Spleen (tissue), 11 donors: ENCODE results near the gene CALML4. TPM values are rescaled to one million over a fixed set of nuclear protein-coding genes. Genes with fewer than 3 reads are reported as not detected.

ENCODE experiments used
- DNase-seq: peaks from one replicate; pipeline ENCODE4 v3.0.0-alpha.2; 2020
- H3K27ac ChIP-seq, 8 donors: fragments of 200-600 bp; sonication (generic) in 7 of 8; 1 replicate in 4 of 8; 2 replicates in 4 of 8; pipeline versions ENCODE4 v1.5.0 to v1.8.0; 2016 to 2021; ENCODE audit warnings: inconsistent platforms in 4 of 8, mild to moderate bottlenecking in 4 of 8, moderate library complexity in 1 of 8
- H3K27me3 ChIP-seq, 7 donors: fragments of 200-600 bp; sonication (generic) in 6 of 7; replicated peaks in 1 of 7; 1 replicate in 4 of 7; 2 replicates in 3 of 7; pipeline versions ENCODE4 v1.5.0 to v1.8.0; 2016 to 2021; ENCODE audit warnings: inconsistent platforms in 3 of 7, mild to moderate bottlenecking in 1 of 7
- H3K36me3 ChIP-seq, 6 donors: fragments of 200-600 bp; sonication (generic) in 5 of 6; 1 replicate in 4 of 6; 2 replicates in 2 of 6; pipeline versions ENCODE4 v1.5.0 to v1.8.0; 2016 to 2021; ENCODE audit warnings: inconsistent platforms in 2 of 6
- H3K4me1 ChIP-seq, 6 donors: fragments of 200-600 bp; sonication (generic) in 5 of 6; 1 replicate in 3 of 6; 2 replicates in 3 of 6; pipeline versions ENCODE4 v1.5.0 to v1.8.0; 2016 to 2021; ENCODE audit warnings: inconsistent platforms in 3 of 6
- H3K4me3 ChIP-seq, 8 donors: fragments of 200-600 bp; sonication (generic) in 7 of 8; 1 replicate in 4 of 8; 2 replicates in 4 of 8; pipeline versions ENCODE4 v1.5.0 to v1.8.0; 2016 to 2021; ENCODE audit warnings: inconsistent platforms in 4 of 8, mild to moderate bottlenecking in 4 of 8, moderate library complexity in 2 of 8
- H3K9me3 ChIP-seq, 8 donors: fragments of 200-600 bp; sonication (generic) in 7 of 8; 1 replicate in 4 of 8; 2 replicates in 4 of 8; pipeline versions ENCODE4 v1.5.0 to v1.8.0; 2016 to 2021; ENCODE audit warnings: inconsistent platforms in 4 of 8
- CTCF ChIP-seq, 11 experiments: fragments of 200-600 bp in 7 of 11; fragments of 450-650 bp in 4 of 11; sonication (generic) in 4 of 11; IDR thresholded peaks in 8 of 11; conservative IDR thresholded peaks in 3 of 11; 1 replicate in 7 of 11; 2 replicates in 4 of 11; pipeline versions ENCODE4 v1.4.0 to v1.8.0; 2016 to 2021; ENCODE audit warnings: antibody characterized with exemption in 11 of 11, inconsistent platforms in 4 of 11, mild to moderate bottlenecking in 1 of 11
- POLR2A ChIP-seq, 3 donors: fragments of 450-650 bp; IDR thresholded peaks; one replicate each; pipeline ENCODE4 v1.5.1; 2017; ENCODE audit warnings: antibody characterized with exemption in 3 of 3, mild to moderate bottlenecking in 1 of 3
- POLR2AphosphoS5 ChIP-seq, 3 donors: sonication (generic); formaldehyde crosslinking; IDR thresholded peaks; one replicate each; pipeline ENCODE4 v1.5.1; 2017; ENCODE audit warnings: antibody characterized with exemption in 3 of 3
- WGBS, 5 donors: extraction: QIAGEN DNeasy Blood & Tissue Kit in 3 of 5; methylation state at CpG; one replicate each; pipeline versions ENCODE4 v1.1.5 to v1.1.7; 2013 to 2018; 5-methylcytosine and 5-hydroxymethylcytosine counted together
- intact Hi-C: fragments of 100-400 bp; cut with DNase I; formaldehyde crosslinking; loops from one replicate; pipeline ENCODE4 v1.15.0; 2023; ENCODE audit warnings: low total_unique reads
- polyA plus RNA-seq, 3 donors: library from polyadenylated mRNA; stranded (reverse); fragments of 200-250 nt; gene quantifications; one replicate each; pipeline ENCODE4 v1.2.1, GENCODE V29; 2013
- total RNA-seq, 7 donors: library from RNA; depleted of rRNA in 3 of 7; stranded (reverse); fragments of >200 nt in 3 of 7; fragmentation: NEBNext Ultra II Directional in 4 of 7; extraction: Animal tissue kit (Norgen Biotek cat#: 25700) in 4 of 7; gene quantifications; one replicate each; pipeline versions ENCODE4 v1.1.0 to v1.2.1, GENCODE V29; 2016 to 2021
- donor health status: healthy with polysubstance abuse.
- donor health status: DM: no; HTN: no; CAD: no; lungs with moderate emphysema.
- donor health status: DM: no; HTN: no; CAD: no.
- donor health status: Bipolar disorder and iron deficiency.
- donor health status: healthy.
- donor health status: DM: no; HTN: no; CAD: no.
- donor health status: DM: yes; HTN: yes; CAD: no.

The CALML4 gene
- total and polyA plus RNA-seq, 10 donors: 7.8 to 15.9 (median 10.0) TPM

GRCh38 chr15:68220489-68220888 is 15.4 kb upstream of the CALML4 start:
- TF ChIP-seq CTCF (IDR thresholded peaks at IDR 0.05 in 8 of 11, conservative IDR thresholded peaks at IDR 0.05 in 3 of 11): no peak
- TF ChIP-seq POLR2A (IDR thresholded peaks at IDR 0.05): no peak
- no peak for TF ChIP-seq POLR2AphosphoS5 (IDR thresholded peaks at IDR 0.05)
- H3K27ac ChIP-seq: no peak overlapping the region
- no peak for DNase-seq
- 93 to 97% (median 95%) methylated on average over 2 of the region's 2 CpGs for WGBS, 5 donors
- no peak overlapping the region for H3K4me3 ChIP-seq
- H3K4me1 ChIP-seq: peaks cover 0 to 22% (median 12%) of the 10 kb centered on the region in 6 donors
- intact Hi-C loops: no loop called here
- no peaks in the 10 kb centered on the region for H3K9me3 ChIP-seq
- no peaks in the 10 kb centered on the region for H3K27me3 ChIP-seq
- H3K36me3 ChIP-seq: peaks cover 0 to 37% (median 0%) of the 10 kb centered on the region in 6 donors

- WGBS, 5 donors: 75 to 97% (median 93%) methylated on average over 9 of the region's 9 CpGs
- H3K4me3 ChIP-seq: no peak overlapping the region
- H3K27ac ChIP-seq: no peak overlapping the region
- peaks cover 0 to 45% (median 0%) of the 10 kb centered on the region in 6 donors for H3K36me3 ChIP-seq
- TF ChIP-seq CTCF (IDR thresholded peaks at IDR 0.05 in 8 of 11, conservative IDR thresholded peaks at IDR 0.05 in 3 of 11) (no peak), POLR2A (IDR thresholded peaks at IDR 0.05) (no peak), POLR2AphosphoS5 (IDR thresholded peaks at IDR 0.05) (no peak)
- H3K4me1 ChIP-seq: peaks cover 0 to 18% (median under 1%) of the 10 kb centered on the region in 6 donors
- DNase-seq: no peak
- H3K9me3 ChIP-seq: no peaks in the 10 kb centered on the region
- intact Hi-C loops: no loop called here
- H3K27me3 ChIP-seq: no peaks in the 10 kb centered on the region
Observed at GRCh38 chr15:68218847-68219798, 14.0 kb upstream of the CALML4 start.

- H3K4me3 ChIP-seq: no peak overlapping the region
- 91 to 94% (median 92%) methylated on average over 8 of the region's 8 CpGs for WGBS, 5 donors
- H3K27ac ChIP-seq: peak overlapping the region in 1 of 8 donors; percentile 21
- DNase-seq: peak; percentile 21
- H3K36me3 ChIP-seq: peaks cover 0 to 53% (median 0%) of the 10 kb centered on the region in 6 donors
- intact Hi-C loops: no loop called here
- H3K27me3 ChIP-seq: no peaks in the 10 kb centered on the region
- TF ChIP-seq CTCF (IDR thresholded peaks at IDR 0.05 in 8 of 11, conservative IDR thresholded peaks at IDR 0.05 in 3 of 11) (no peak), POLR2A (IDR thresholded peaks at IDR 0.05) (no peak), POLR2AphosphoS5 (IDR thresholded peaks at IDR 0.05) (no peak)
- peaks cover 0 to 18% (median 0%) of the 10 kb centered on the region in 6 donors for H3K4me1 ChIP-seq
- no peaks in the 10 kb centered on the region for H3K9me3 ChIP-seq
Observed at GRCh38 chr15:68218331-68218730, 13.2 kb upstream of the CALML4 start.

- no peak overlapping the region for H3K4me3 ChIP-seq
- H3K4me1 ChIP-seq: peaks cover 0 to 18% (median 0%) of the 10 kb centered on the region in 6 donors
- peaks cover 0 to 57% (median 0%) of the 10 kb centered on the region in 6 donors for H3K36me3 ChIP-seq
- TF ChIP-seq POLR2AphosphoS5 (IDR thresholded peaks at IDR 0.05) (no peak), CTCF (IDR thresholded peaks at IDR 0.05 in 8 of 11, conservative IDR thresholded peaks at IDR 0.05 in 3 of 11) (no peak)
- intact Hi-C loops: no loop called here
- DNase-seq: no peak
- H3K9me3 ChIP-seq: no peaks in the 10 kb centered on the region
- WGBS, 5 donors: 69 to 84% (median 80%) methylated on average over 4 of the region's 4 CpGs
- no peaks in the 10 kb centered on the region for H3K27me3 ChIP-seq
- peak overlapping the region in 1 of 8 donors; percentile 21 for H3K27ac ChIP-seq
Observed at GRCh38 chr15:68217341-68217740, 12.2 kb upstream of the CALML4 start.
